ENCODE measurements around the gene MEGF6. TPM values are rescaled to one million over a fixed set of nuclear protein-coding genes. Genes with fewer than 3 reads are reported as not detected.
"Not testable (repeated sequence)": the region's sequence is repeated elsewhere in the genome, so short reads cannot be mapped to it uniquely, and the experiment has no call there.

MEGF6 gene
- total RNA-seq, 2 experiments from 2014 or later: 57.5 to 62.2 TPM

- Mint-ChIP-seq H3K4me3 (no peak overlapping the region), H3K36me3 (ENCODE audit: low read depth) (no peaks in the 10 kb centered on the region), H3K27ac (no peak overlapping the region), H3K9me3 (no peaks in the 10 kb centered on the region), H3K27me3 (no peaks in the 10 kb centered on the region), H3K4me1 (ENCODE audit: low read depth) (no peaks in the 10 kb centered on the region)
- no peak for DNase-seq
- H3K4me1 ChIP-seq (ENCODE audit: insufficient read depth, low read length): no peaks in the 10 kb centered on the region
- no peaks in the 10 kb centered on the region for H3K27me3 ChIP-seq (ENCODE audit: control insufficient read depth in 1 of 2, insufficient read depth in 2 of 2, low read length in 2 of 2)
- POLR2A ChIA-PET: no interaction called here
- intact Hi-C loops (cut with DNase I, micrococcal nuclease): no loop called here
- CTCF ChIA-PET: no interaction called here
- no peak overlapping the region for H3K4me3 ChIP-seq (ENCODE audit: low read length)
- no peak for TF ChIP-seq CTCF (IDR thresholded peaks at IDR 0.05)
- H3K27ac ChIP-seq (ENCODE audit: low read depth in 1 of 2, low read length in 2 of 2): no peak overlapping the region
- no peak for ATAC-seq (ENCODE audit: poor library complexity)
- H3K36me3 ChIP-seq (ENCODE audit: insufficient read depth, low read length): no peaks in the 10 kb centered on the region
- peaks cover 0 to 21% of the 10 kb centered on the region in 2 experiments for H3K9me3 ChIP-seq (ENCODE audit: control insufficient read depth in 1 of 2, insufficient read depth in 1 of 2, low read length in 2 of 2)
Measured at GRCh38 chr1:3573500-3573899, 37.8 kb downstream of the MEGF6 start.

DNA sequence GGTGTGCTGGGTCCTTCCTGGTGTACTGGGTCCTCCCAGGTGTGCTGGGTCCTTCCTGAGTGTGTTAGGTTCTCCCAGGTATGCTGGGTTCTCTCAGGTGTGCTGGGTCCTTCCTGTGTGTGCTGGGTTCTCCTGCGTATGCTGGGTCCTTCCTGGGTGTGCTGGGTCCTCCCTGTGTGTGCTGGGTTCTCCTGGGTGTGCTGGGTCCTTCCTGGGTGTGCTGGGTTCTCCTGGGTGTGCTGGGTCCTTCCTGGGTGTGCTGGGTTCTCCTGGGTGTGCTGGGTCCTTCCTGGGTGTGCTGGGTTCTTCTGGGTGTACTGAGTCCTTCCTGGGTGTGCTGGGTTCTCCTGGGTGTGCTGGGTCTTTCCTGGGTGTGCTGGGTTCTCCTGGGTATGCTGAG lies 38.7 kb downstream of the MEGF6 start:
- H3K9me3 ChIP-seq (ENCODE audit: control insufficient read depth in 1 of 2, insufficient read depth in 1 of 2, low read length in 2 of 2): peaks cover 0 to 21% of the 10 kb centered on the region in 2 experiments
- CTCF ChIA-PET; H3K4me1 ChIP-seq (ENCODE audit: insufficient read depth, low read length); H3K27ac Mint-ChIP-seq; H3K27me3 ChIP-seq (ENCODE audit: control insufficient read depth in 1 of 2, insufficient read depth in 2 of 2, low read length in 2 of 2); POLR2A ChIA-PET; H3K27ac ChIP-seq (ENCODE audit: low read depth in 1 of 2, low read length in 2 of 2); H3K4me1 Mint-ChIP-seq (ENCODE audit: low read depth); H3K36me3 Mint-ChIP-seq (ENCODE audit: low read depth); H3K9me3 Mint-ChIP-seq; H3K4me3 ChIP-seq (ENCODE audit: low read length); ATAC-seq (ENCODE audit: poor library complexity); DNase-seq; intact Hi-C loops (cut with DNase I, micrococcal nuclease); H3K36me3 ChIP-seq (ENCODE audit: insufficient read depth, low read length); H3K4me3 Mint-ChIP-seq; H3K27me3 Mint-ChIP-seq: not testable (repeated sequence)

DNA sequence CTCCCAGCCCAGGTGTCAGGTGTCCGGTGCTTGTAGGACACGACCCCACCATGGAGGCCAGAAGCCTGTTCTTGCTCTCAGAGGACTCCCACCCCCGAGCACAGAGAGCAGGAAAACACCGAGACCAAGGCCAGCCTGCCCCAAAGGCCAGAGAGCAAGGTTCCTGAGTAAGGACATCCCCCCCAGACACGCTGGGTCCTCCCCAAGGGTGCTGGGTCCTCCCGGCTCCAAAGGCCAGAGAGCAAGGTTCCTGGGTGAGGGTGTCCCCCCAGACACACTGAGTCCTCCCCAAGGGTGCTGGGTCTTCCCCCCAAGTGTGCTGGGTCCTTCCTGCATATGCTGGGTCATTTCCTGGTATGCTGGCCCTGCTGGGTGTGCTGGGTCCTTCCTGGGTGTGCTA lies 40.0 kb downstream of the MEGF6 start:
- H3K9me3 ChIP-seq (ENCODE audit: control insufficient read depth in 1 of 2, insufficient read depth in 1 of 2, low read length in 2 of 2): peaks cover 0 to 18% of the 10 kb centered on the region in 2 experiments
- Mint-ChIP-seq H3K4me3 (no peak overlapping the region), H3K36me3 (ENCODE audit: low read depth) (no peaks in the 10 kb centered on the region), H3K27me3 (no peaks in the 10 kb centered on the region), H3K4me1 (ENCODE audit: low read depth) (no peaks in the 10 kb centered on the region), H3K9me3 (no peaks in the 10 kb centered on the region), H3K27ac (no peak overlapping the region)
- no peak overlapping the region for H3K27ac ChIP-seq (ENCODE audit: low read depth in 1 of 2, low read length in 2 of 2)
- ChIA-PET CTCF (no interaction called here), POLR2A (no interaction called here)
- TF ChIP-seq CTCF (IDR thresholded peaks at IDR 0.05): no peak
- no peaks in the 10 kb centered on the region for H3K4me1 ChIP-seq (ENCODE audit: insufficient read depth, low read length)
- intact Hi-C loops (cut with DNase I, micrococcal nuclease): no loop called here
- DNase-seq (no peak), ATAC-seq (ENCODE audit: poor library complexity) (no peak)
- H3K27me3 ChIP-seq (ENCODE audit: control insufficient read depth in 1 of 2, insufficient read depth in 2 of 2, low read length in 2 of 2): no peaks in the 10 kb centered on the region
- H3K4me3 ChIP-seq (ENCODE audit: low read length): no peak overlapping the region
- no peaks in the 10 kb centered on the region for H3K36me3 ChIP-seq (ENCODE audit: insufficient read depth, low read length)

Measured in CD4-positive, alpha-beta T cell (primary cell).